K562 (cell line): ENCODE data around the gene PPFIA3. TPM values are rescaled to one million over a fixed set of nuclear protein-coding genes. Genes with fewer than 3 reads are reported as not detected.
A peak's percentile ranks its signal among the peaks of the same experiment; 100 is the strongest.

ENCODE experiments used
- BCL6 ChIP-seq: fragments of 250-450 bp; sonication (Bioruptor Pico); IDR thresholded peaks from 2 replicates; pipeline ENCODE4 v1.4.0; 2020
- CBX3 ChIP-seq, 2 experiments: IDR thresholded peaks; 1 replicate in 1 of 2; 2 replicates in 1 of 2; pipeline ENCODE4 v1.6.1; 2012; ENCODE audit warnings: inconsistent platforms in 2 of 2, low read length in 2 of 2, borderline replicate concordance in 1 of 2, control low read depth in 1 of 2
- FIP1L1 ChIP-seq: fragments of 200-400 bp; formaldehyde crosslinking; IDR thresholded peaks from 2 replicates; pipeline ENCODE4 v1.6.1; 2018; ENCODE audit warnings: mild to moderate bottlenecking, low read depth, low read length; ENCODE audit not compliant: poor library complexity, severe bottlenecking
- FOXK2 ChIP-seq, 2 experiments: fragments of 450-650 bp; IDR thresholded peaks in 1 of 2; conservative IDR thresholded peaks in 1 of 2; 2 replicates each; pipeline ENCODE4 v1.6.1; 2016; ENCODE audit warnings: low read depth in 2 of 2, mild to moderate bottlenecking in 1 of 2
- FOXM1 ChIP-seq, 2 experiments: fragments of 450-650 bp in 1 of 2; sonication (generic) in 1 of 2; formaldehyde crosslinking in 1 of 2; IDR thresholded peaks; 2 replicates each; pipeline versions ENCODE4 v1.6.1 to v1.9.0; 2017 to 2022; ENCODE audit warnings: low read depth in 2 of 2, mild to moderate bottlenecking in 2 of 2, missing genetic modification reagents in 1 of 2, moderate library complexity in 1 of 2
- GABPB1 ChIP-seq: sonication (generic); formaldehyde crosslinking; IDR thresholded peaks from 2 replicates; pipeline ENCODE4 v1.8.0; 2022; ENCODE audit warnings: mild to moderate bottlenecking, missing genetic modification reagents
- HIVEP1 ChIP-seq: fragments of 250-450 bp; sonication (Bioruptor Pico); IDR thresholded peaks from 2 replicates; pipeline ENCODE4 v1.4.0; 2020; ENCODE audit warnings: mild to moderate bottlenecking
- HNRNPK ChIP-seq: fragments of 200-400 bp; formaldehyde crosslinking; IDR thresholded peaks from one replicate; pipeline ENCODE4 v1.6.1; 2018; ENCODE audit warnings: mild to moderate bottlenecking, low read depth, low read length; ENCODE audit not compliant: poor library complexity, severe bottlenecking
- KDM2B ChIP-seq: fragments of 250-450 bp; sonication (Bioruptor Pico); IDR thresholded peaks from 2 replicates; pipeline ENCODE4 v1.8.0; 2021; ENCODE audit warnings: mild to moderate bottlenecking, moderate library complexity
- MYBL2 ChIP-seq, 2 experiments: fragments of 450-650 bp in 1 of 2; sonication (generic) in 1 of 2; formaldehyde crosslinking in 1 of 2; IDR thresholded peaks; 2 replicates each; pipeline versions ENCODE4 v1.6.1 to v1.8.1; 2017 to 2022; ENCODE audit warnings: borderline replicate concordance in 1 of 2, inconsistent platforms in 1 of 2, low read depth in 1 of 2, mild to moderate bottlenecking in 1 of 2, missing genetic modification reagents in 1 of 2, moderate library complexity in 1 of 2
- MYC ChIP-seq, 2 experiments: fragments of 250-450 bp in 1 of 2; sonication (Bioruptor Pico) in 1 of 2; IDR thresholded peaks; 2 replicates each; pipeline versions ENCODE4 v1.5.1 to v1.6.1; 2012 to 2021; ENCODE audit warnings: low read depth in 2 of 2, borderline replicate concordance in 1 of 2, improper control_type of control experiment in 1 of 2, low read length in 1 of 2, mild to moderate bottlenecking in 1 of 2, moderate library complexity in 1 of 2
- NCOA2 ChIP-seq, 2 experiments: fragments of 450-650 bp; IDR thresholded peaks; 2 replicates each; pipeline ENCODE4 v1.6.1; 2018; ENCODE audit warnings: mild to moderate bottlenecking in 2 of 2, moderate library complexity in 1 of 2; ENCODE audit not compliant: partially characterized antibody in 2 of 2
- NCOA4 ChIP-seq: fragments of 450-650 bp; IDR thresholded peaks from 2 replicates; pipeline ENCODE4 v1.6.1; 2018; ENCODE audit warnings: mild to moderate bottlenecking; ENCODE audit not compliant: partially characterized antibody
- PCBP2 ChIP-seq: fragments of 200-400 bp; formaldehyde crosslinking; IDR thresholded peaks from 2 replicates; pipeline ENCODE4 v1.6.1; 2018; ENCODE audit warnings: low read length, low read depth, mild to moderate bottlenecking, moderate library complexity; ENCODE audit not compliant: poor library complexity, severe bottlenecking
- SRSF1 ChIP-seq: fragments of 200-400 bp; formaldehyde crosslinking; IDR thresholded peaks from 2 replicates; pipeline ENCODE4 v1.6.1; 2017; ENCODE audit warnings: mild to moderate bottlenecking, low read depth, low read length, moderate library complexity
- ZNF586 ChIP-seq: fragments of 450-650 bp; formaldehyde crosslinking; conservative IDR thresholded peaks from 2 replicates; pipeline ENCODE4 v1.4.0; 2020; ENCODE audit warnings: mild to moderate bottlenecking, moderate library complexity
- ZNF785 ChIP-seq: fragments of 250-450 bp; sonication (Bioruptor Pico); IDR thresholded peaks from 2 replicates; pipeline ENCODE4 v1.4.0; 2020; ENCODE audit warnings: mild to moderate bottlenecking
- polyA plus RNA-seq, 8 experiments: library from polyadenylated mRNA; depleted of rRNA in 4 of 8; stranded (reverse) in 5 of 8; unstranded in 3 of 8; fragments of >200 nt; fragmentation: Nextera tagmentation in 2 of 8; fragmentation: Illumina TruSeq in 1 of 8; extraction: Ambion mirVana in 2 of 8; extraction: Trizol in 1 of 8; gene quantifications; 2 replicates each; pipeline versions ENCODE4 v1.2.1 to v1.2.3, GENCODE V29; 2011 to 2014; ENCODE audit warnings: inconsistent platforms in 1 of 8, missing spikeins in 1 of 8
- total RNA-seq, 7 experiments: library from RNA; depleted of rRNA in 6 of 7; stranded (reverse); fragments of >200 nt in 6 of 7; fragmentation: Illumina TruSeq in 2 of 7; extraction: Trizol in 2 of 7; gene quantifications; 2 replicates each; pipeline versions ENCODE4 v1.2.1 to v1.2.3, GENCODE V29; 2011 to 2021; ENCODE audit warnings: low replicate concordance in 1 of 7
- TF ChIP-seq, protein P1 (sequence below): fragments of 200-400 bp; formaldehyde crosslinking; IDR thresholded peaks from 2 replicates; pipeline ENCODE4 v1.6.1; 2017; ENCODE audit warnings: mild to moderate bottlenecking, low read depth, low read length, moderate library complexity
- TF ChIP-seq, protein P2 (sequence below), 2 experiments: fragments of 200-800 bp in 1 of 2; sonication (Bioruptor generic) in 1 of 2; sonication (generic) in 1 of 2; formaldehyde crosslinking in 1 of 2; IDR thresholded peaks in 1 of 2; conservative IDR thresholded peaks in 1 of 2; 2 replicates each; pipeline versions ENCODE4 v1.5.0 to v1.6.1; 2016 to 2020; ENCODE audit warnings: missing compliant biosample characterization in 1 of 2, missing genetic modification characterization in 1 of 2, missing genetic modification reagents in 1 of 2
- TF ChIP-seq, protein P3 (sequence below): fragments of 250-450 bp; sonication (Bioruptor Pico); IDR thresholded peaks from 2 replicates; pipeline ENCODE4 v1.4.0; 2020; ENCODE audit warnings: borderline replicate concordance

The PPFIA3 gene
- total and polyA plus RNA-seq, 9 of the 15 experiments (the other 6 are each of a cell fraction or from before 2014, with no cell fraction given) = 0.10 to 53.0 (median 17.6) TPM

DNA sequence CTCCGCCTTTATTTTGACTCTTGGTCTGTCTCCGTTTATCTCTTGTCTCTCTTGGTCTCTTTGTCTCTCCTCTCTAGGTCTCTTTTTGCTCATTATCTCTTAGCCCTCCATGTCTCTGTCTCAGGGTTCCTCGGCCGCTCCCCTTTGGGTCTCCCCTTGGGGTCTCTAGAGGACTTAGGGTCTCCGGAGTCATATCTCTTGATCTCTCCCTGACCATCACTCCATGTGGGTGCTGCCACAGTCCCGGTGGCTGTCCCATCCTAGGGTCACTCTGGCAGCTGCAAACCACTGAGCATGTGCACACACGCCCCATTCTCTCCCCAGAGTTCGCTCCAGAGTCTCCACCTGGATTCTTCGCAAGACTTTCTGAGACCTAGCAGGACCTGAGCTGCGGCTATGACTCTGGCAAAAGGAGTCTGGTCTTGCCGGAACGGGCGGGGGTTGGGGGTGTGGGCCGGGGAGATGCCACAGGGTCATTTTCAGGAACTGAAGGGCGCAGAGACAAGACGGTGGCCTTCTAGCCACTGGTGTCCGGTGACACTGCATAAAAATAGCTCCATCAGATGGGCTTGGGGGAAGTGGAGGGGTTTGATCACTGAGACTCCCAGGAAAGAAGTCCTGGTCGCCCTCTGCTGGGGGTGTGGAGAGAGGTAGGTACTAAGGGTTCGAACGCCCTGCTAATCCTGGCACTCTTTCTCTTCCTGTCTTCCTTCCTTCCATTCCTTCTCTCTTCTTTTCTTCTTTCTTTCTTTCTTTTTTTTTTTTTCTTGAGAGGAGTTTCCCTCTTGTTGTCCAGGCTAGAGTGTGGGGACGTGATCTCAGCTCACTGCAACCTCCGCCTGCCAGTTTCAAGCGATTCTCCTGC, 45.6 kb upstream of the PPFIA3 start (continued):
- TF ChIP-seq, protein P1, sequence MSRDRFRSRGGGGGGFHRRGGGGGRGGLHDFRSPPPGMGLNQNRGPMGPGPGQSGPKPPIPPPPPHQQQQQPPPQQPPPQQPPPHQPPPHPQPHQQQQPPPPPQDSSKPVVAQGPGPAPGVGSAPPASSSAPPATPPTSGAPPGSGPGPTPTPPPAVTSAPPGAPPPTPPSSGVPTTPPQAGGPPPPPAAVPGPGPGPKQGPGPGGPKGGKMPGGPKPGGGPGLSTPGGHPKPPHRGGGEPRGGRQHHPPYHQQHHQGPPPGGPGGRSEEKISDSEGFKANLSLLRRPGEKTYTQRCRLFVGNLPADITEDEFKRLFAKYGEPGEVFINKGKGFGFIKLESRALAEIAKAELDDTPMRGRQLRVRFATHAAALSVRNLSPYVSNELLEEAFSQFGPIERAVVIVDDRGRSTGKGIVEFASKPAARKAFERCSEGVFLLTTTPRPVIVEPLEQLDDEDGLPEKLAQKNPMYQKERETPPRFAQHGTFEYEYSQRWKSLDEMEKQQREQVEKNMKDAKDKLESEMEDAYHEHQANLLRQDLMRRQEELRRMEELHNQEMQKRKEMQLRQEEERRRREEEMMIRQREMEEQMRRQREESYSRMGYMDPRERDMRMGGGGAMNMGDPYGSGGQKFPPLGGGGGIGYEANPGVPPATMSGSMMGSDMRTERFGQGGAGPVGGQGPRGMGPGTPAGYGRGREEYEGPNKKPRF = no peak
- TF ChIP-seq GABPB1 (CRISPR knock-in tag) (no peak), FOXM1 (IDR thresholded peaks at IDR 0.05; ENCODE audit: low read depth) (no peak; the same call in 1 of the 2 replicates), FOXM1 (CRISPR knock-in tag; IDR thresholded peaks at IDR 0.05; ENCODE audit: low read depth) (no peak), SRSF1 (no peak), FOXK2 (conservative IDR thresholded peaks at IDR 0.05 in 1 of 2, IDR thresholded peaks at IDR 0.05 in 1 of 2; ENCODE audit: low read depth in 2 of 2) (no peak), MYC (IDR thresholded peaks at IDR 0.05; ENCODE audit: low read depth, low read length) (no peak), MYC (CRISPR knock-in tag; IDR thresholded peaks at IDR 0.05; ENCODE audit: borderline replicate concordance, low read depth) (no peak), KDM2B (CRISPR knock-in tag) (no peak), ZNF785 (CRISPR knock-in tag) (no peak), MYBL2 (IDR thresholded peaks at IDR 0.05; ENCODE audit: low read depth) (no peak), MYBL2 (CRISPR knock-in tag; IDR thresholded peaks at IDR 0.05; ENCODE audit: borderline replicate concordance) (no peak), ZNF586 (CRISPR knock-in tag) (no peak), BCL6 (CRISPR knock-in tag) (no peak), CBX3 (IDR thresholded peaks at IDR 0.05; ENCODE audit: borderline replicate concordance in 1 of 2, low read length in 2 of 2) (peak in 1 of 2 experiments; percentile 14; a peak in 1 of 3 replicates), HIVEP1 (CRISPR knock-in tag) (no peak), PCBP2 (no peak), FIP1L1 (no peak), NCOA2 (IDR thresholded peaks at IDR 0.05; ENCODE audit: partially characterized antibody in 2 of 2) (no peak), NCOA4 (no peak), HNRNPK (no peak)
- TF ChIP-seq, protein P2, sequence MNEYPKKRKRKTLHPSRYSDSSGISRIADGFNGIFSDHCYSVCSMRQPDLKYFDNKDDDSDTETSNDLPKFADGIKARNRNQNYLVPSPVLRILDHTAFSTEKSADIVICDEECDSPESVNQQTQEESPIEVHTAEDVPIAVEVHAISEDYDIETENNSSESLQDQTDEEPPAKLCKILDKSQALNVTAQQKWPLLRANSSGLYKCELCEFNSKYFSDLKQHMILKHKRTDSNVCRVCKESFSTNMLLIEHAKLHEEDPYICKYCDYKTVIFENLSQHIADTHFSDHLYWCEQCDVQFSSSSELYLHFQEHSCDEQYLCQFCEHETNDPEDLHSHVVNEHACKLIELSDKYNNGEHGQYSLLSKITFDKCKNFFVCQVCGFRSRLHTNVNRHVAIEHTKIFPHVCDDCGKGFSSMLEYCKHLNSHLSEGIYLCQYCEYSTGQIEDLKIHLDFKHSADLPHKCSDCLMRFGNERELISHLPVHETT (CRISPR knock-in tag; conservative IDR thresholded peaks at IDR 0.05 in 1 of 2, IDR thresholded peaks at IDR 0.05 in 1 of 2) = no peak
- TF ChIP-seq, protein P3, sequence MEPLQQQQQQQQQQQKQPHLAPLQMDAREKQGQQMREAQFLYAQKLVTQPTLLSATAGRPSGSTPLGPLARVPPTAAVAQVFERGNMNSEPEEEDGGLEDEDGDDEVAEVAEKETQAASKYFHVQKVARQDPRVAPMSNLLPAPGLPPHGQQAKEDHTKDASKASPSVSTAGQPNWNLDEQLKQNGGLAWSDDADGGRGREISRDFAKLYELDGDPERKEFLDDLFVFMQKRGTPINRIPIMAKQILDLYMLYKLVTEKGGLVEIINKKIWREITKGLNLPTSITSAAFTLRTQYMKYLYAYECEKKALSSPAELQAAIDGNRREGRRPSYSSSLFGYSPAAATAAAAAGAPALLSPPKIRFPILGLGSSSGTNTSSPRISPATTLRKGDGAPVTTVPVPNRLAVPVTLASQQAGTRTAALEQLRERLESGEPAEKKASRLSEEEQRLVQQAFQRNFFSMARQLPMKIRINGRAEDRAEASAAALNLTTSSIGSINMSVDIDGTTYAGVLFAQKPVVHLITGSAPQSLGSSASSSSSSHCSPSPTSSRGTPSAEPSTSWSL (CRISPR knock-in tag) = no peak
